HG03103 (cell line): ENCODE measurements around the gene METRN.
"Not testable (repeated sequence)": the region's sequence is repeated elsewhere in the genome, so short reads cannot be mapped to it uniquely, and the experiment has no call there.

Experiments
- ATAC-seq: cut with Tn5 transposase; IDR thresholded peaks from one replicate; pipeline ENCODE4 v1.9.1; 2021; ENCODE audit warnings: low read depth; ENCODE audit not compliant: unreplicated experiment

The METRN gene

GRCh38 chr16:707062-707538, 7.8 kb upstream of the METRN start:
- no peak for ATAC-seq

GRCh38 chr16:708019-708418, 6.9 kb upstream of the METRN start:
- no peak for ATAC-seq

GRCh38 chr16:708959-709358, 6.0 kb upstream of the METRN start:
- ATAC-seq = no peak

- no peak for ATAC-seq
These were observed 5.1 kb upstream of the METRN start for GRCh38 chr16:709566-710499.

GRCh38 chr16:710500-711075, 4.3 kb upstream of the METRN start:
- ATAC-seq = no peak

- ATAC-seq = no peak
These were observed 3.8 kb upstream of the METRN start for GRCh38 chr16:711084-711483.

GRCh38 chr16:711548-712320, 3.2 kb upstream of the METRN start:
- no peak for ATAC-seq

GRCh38 chr16:712740-713250, 2.1 kb upstream of the METRN start:
- ATAC-seq = not testable (repeated sequence)

- ATAC-seq = no peak
These were observed 839 bp upstream of the METRN start for GRCh38 chr16:714079-714478.

GRCh38 chr16:715477-716199, 720 bp downstream of the METRN start:
- ATAC-seq = no peak

GRCh38 chr16:716200-716568, 1.3 kb downstream of the METRN start:
- no peak for ATAC-seq

GRCh38 chr16:716768-717325, 1.9 kb downstream of the METRN start:
- ATAC-seq = no peak

- no peak for ATAC-seq
These were observed 2.7 kb downstream of the METRN start for GRCh38 chr16:717450-718245.

- ATAC-seq = no peak
These were observed 3.5 kb downstream of the METRN start for GRCh38 chr16:718389-718788.

GRCh38 chr16:718922-719321, 4.0 kb downstream of the METRN start:
- ATAC-seq = no peak

GRCh38 chr16:719815-720446, 5.0 kb downstream of the METRN start:
- ATAC-seq = no peak

GRCh38 chr16:720447-720989, 5.6 kb downstream of the METRN start:
- ATAC-seq = peak; percentile 18

- ATAC-seq = peak; percentile 54
These were observed 6.3 kb downstream of the METRN start, which contains the start of gene ANTKMT for GRCh38 chr16:720990-721764. Gene ANTKMT, plus strand, starts transcription at chr16:721146. Its CDS starts 129 bp downstream, at chr16:721275.
